Gastrocnemius medialis (tissue), 4 donors: ENCODE results near the gene PROSER3. TPM values are rescaled to one million over a fixed set of nuclear protein-coding genes. Genes with fewer than 3 reads are reported as not detected.
A peak's percentile ranks its signal among the peaks of the same experiment; 100 is the strongest.

Experiments used
- ATAC-seq, 2 donors: fragments of 150-250 bp; one replicate each; pipeline ENCODE4 v1.9.1; 2016
- DNase-seq, 2 donors: peaks; one replicate each; pipeline ENCODE4 v3.0.0-alpha.2; 2019
- H3K27ac ChIP-seq, 4 donors: fragments of 200-600 bp; sonication (generic); 1 replicate in 1 of 4; 2 replicates in 3 of 4; pipeline ENCODE4 v1.5.1; 2016 to 2018; ENCODE audit warnings: mild to moderate bottlenecking in 2 of 4, moderate library complexity in 1 of 4
- H3K27me3 ChIP-seq, 3 donors: fragments of 200-600 bp; sonication (generic) in 2 of 3; 1 replicate in 1 of 3; 2 replicates in 2 of 3; pipeline versions ENCODE4 v1.5.1 to v1.6.0; 2016 to 2019; ENCODE audit warnings: mild to moderate bottlenecking in 1 of 3, moderate library complexity in 1 of 3
- H3K36me3 ChIP-seq, 2 donors: fragments of 200-600 bp; sonication (generic) in 1 of 2; one replicate each; pipeline ENCODE4 v1.5.1; 2017 to 2018
- H3K4me1 ChIP-seq, 2 donors: fragments of 200-600 bp; sonication (generic) in 1 of 2; one replicate each; pipeline ENCODE4 v1.5.1; 2016 to 2017; ENCODE audit warnings: mild to moderate bottlenecking in 2 of 2
- H3K4me3 ChIP-seq, 4 donors: fragments of 200-600 bp; sonication (generic) in 3 of 4; 1 replicate in 1 of 4; 2 replicates in 3 of 4; pipeline ENCODE4 v1.5.1; 2016 to 2019; ENCODE audit warnings: mild to moderate bottlenecking in 2 of 4
- H3K9me3 ChIP-seq, 3 donors: fragments of 200-600 bp; sonication (generic) in 2 of 3; 1 replicate in 1 of 3; 2 replicates in 2 of 3; pipeline ENCODE4 v1.5.1; 2016 to 2019
- CTCF ChIP-seq, 5 experiments: fragments of 450-650 bp in 3 of 5; fragments of 200-600 bp in 2 of 5; sonication (generic) in 2 of 5; IDR thresholded peaks in 4 of 5; conservative IDR thresholded peaks in 1 of 5; 1 replicate in 4 of 5; 2 replicates in 1 of 5; pipeline ENCODE4 v1.5.1; 2016 to 2019; ENCODE audit warnings: antibody characterized with exemption in 5 of 5, mild to moderate bottlenecking in 3 of 5, moderate library complexity in 3 of 5
- POLR2A ChIP-seq, 2 donors: fragments of 450-650 bp; IDR thresholded peaks; one replicate each; pipeline ENCODE4 v1.6.1; 2017; ENCODE audit warnings: antibody characterized with exemption in 2 of 2, mild to moderate bottlenecking in 2 of 2, moderate library complexity in 2 of 2
- in situ Hi-C, 4 donors: fragments of 200-750 bp; cut with MboI; loops; one replicate each; pipeline versions ENCODE4 v1.15.0 to v1.8.0; 2017; ENCODE audit warnings: low sequenced_read_pairs in 4 of 4
- intact Hi-C: fragments of 100-400 bp; cut with DNase I; formaldehyde crosslinking; loops from one replicate; pipeline ENCODE4 v1.15.1; 2023; ENCODE audit warnings: low total_unique reads
- total RNA-seq, 4 donors: library from RNA; depleted of rRNA; stranded (reverse); fragments of >200 nt; gene quantifications; one replicate each; pipeline versions ENCODE4 v1.1.0 to v1.2.3, GENCODE V29; 2016

The PROSER3 gene
- 1 to 10 TPM in 3 of 4 donors, under 1 TPM in 1; 0.63 to 4.3 (median 3.0) TPM for total RNA-seq

DNA sequence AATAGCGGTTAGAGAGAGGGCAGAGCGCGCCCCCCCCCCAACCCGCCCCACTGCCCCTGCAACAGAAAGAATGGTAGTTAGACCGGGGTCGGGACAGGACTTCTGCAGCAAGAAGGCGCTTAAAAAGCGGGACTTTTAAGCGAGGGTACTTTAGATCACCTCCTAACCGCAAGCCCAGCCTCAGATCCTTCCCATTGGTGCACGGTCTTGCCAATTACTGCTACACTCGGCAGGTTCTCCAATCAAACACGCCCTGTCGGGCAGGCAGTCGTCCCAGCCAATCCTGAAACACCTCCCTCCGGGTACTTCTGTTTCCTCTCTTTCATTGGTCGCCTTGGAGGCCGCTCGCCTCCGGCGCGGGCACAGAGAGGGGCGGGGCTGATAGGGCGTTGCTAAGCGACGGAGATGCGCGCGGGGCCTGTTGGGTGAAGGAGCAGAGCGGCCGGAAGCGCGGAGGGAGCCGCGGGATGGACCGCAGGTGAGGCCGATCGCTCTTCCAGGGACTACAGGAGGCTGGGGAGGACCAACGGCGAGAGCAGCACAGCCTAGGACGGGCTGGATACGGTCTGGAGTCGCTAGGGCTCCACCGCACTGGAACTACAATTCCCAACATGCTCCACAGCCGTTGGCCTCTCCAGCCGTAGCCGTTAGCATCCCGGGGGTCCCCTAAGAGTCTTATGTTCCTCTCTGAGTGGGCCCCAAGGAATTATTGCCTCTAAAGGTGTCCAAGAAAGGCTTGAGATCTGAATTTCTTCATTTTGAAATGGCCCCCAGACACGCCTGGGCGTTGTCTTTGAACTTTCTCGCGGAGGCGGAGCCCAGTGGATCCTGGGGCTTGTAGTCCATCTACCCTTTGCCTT, at the start of gene PROSER3:
Gene PROSER3, plus strand, starts transcription at position 428 of the 860 bp plus-strand sequence. Its CDS starts 40 bp downstream, at position 468.
- no peaks in the 10 kb centered on the region for H3K9me3 ChIP-seq
- DNase-seq (peak; percentile 99 to 100), ATAC-seq (peak; percentile 85 to 91)
- H3K27ac ChIP-seq = peak within 1 kb of the TSS; percentile 89 to 97 (median 95)
- no peaks in the 10 kb centered on the region for H3K27me3 ChIP-seq
- in situ Hi-C loops = loop anchor here in 1 of 4 donors (25.0 kb wide), 1 partner anchor 379 kb away; the partner anchor contains the start of gene CAPNS1
- TF ChIP-seq POLR2A (IDR thresholded peaks at IDR 0.05) (peak; percentile 56 to 82), CTCF (IDR thresholded peaks at IDR 0.05 in 4 of 5, conservative IDR thresholded peaks at IDR 0.05 in 1 of 5) (no peak)
- intact Hi-C loops = loop anchor here (1.0 to 10.0 kb wide), 6 partner anchors 17 to 716 kb away; partner anchors contain the start of genes ARHGAP33, COX6B1, COX7A1 and HPN
- peak within 1 kb of the TSS; percentile 72 to 84 (median 76) for H3K4me3 ChIP-seq
- H3K36me3 ChIP-seq = peaks cover 0 to 2% of the 10 kb centered on the region in 2 donors
- H3K4me1 ChIP-seq = peaks cover 28 to 43% of the 10 kb centered on the region in 2 donors

DNA sequence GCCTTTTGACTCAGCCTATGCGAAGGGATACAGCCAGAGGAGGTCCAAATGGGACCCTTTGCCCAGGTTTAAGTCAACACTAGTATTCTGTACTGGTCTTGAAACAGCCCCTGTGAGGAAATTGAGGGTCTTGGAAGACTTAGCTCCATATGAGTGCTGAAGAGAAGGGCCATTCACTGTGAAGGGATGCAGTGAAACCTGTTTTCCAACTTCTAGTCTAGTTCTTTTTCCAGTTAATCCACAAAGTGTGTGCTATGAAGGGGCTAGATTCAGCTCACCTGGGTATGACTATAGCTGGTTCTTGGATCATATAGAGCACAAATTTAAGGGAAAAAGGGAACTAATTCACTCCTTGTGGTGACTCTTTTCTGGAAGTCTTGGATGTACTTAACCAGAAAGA, 49.6 kb upstream of the PROSER3 start:
- no peak for DNase-seq
- no peak for ATAC-seq
- no peak overlapping the region for H3K27ac ChIP-seq
- H3K36me3 ChIP-seq = no peaks in the 10 kb centered on the region
- no peak for TF ChIP-seq CTCF (IDR thresholded peaks at IDR 0.05 in 4 of 5, conservative IDR thresholded peaks at IDR 0.05 in 1 of 5)
- TF ChIP-seq POLR2A (IDR thresholded peaks at IDR 0.05) = no peak
- no peaks in the 10 kb centered on the region for H3K4me1 ChIP-seq
- H3K27me3 ChIP-seq = no peaks in the 10 kb centered on the region
- intact Hi-C loops = no loop called here
- H3K4me3 ChIP-seq = no peak overlapping the region
- in situ Hi-C loops = loop anchor here in 1 of 4 donors (25.0 kb wide), 1 partner anchor 171 kb away; the partner anchor contains the start of genes GAPDHS, SBSN and TMEM147
- H3K9me3 ChIP-seq = no peaks in the 10 kb centered on the region

GRCh38 chr19:35710784-35711723, 46.9 kb upstream of the PROSER3 start:
- no peak overlapping the region for H3K27ac ChIP-seq
- ATAC-seq (no peak), DNase-seq (no peak)
- no peak for TF ChIP-seq CTCF (IDR thresholded peaks at IDR 0.05 in 4 of 5, conservative IDR thresholded peaks at IDR 0.05 in 1 of 5)
- no peak for TF ChIP-seq POLR2A (IDR thresholded peaks at IDR 0.05)
- H3K36me3 ChIP-seq = no peaks in the 10 kb centered on the region
- H3K9me3 ChIP-seq = no peaks in the 10 kb centered on the region
- intact Hi-C loops (loop anchor here (5.0 kb wide), 1 partner anchor 66 kb away; the partner anchor contains the start of gene ARHGAP33), in situ Hi-C loops (loop anchor here in 3 of 4 donors (10.0 to 25.0 kb wide), 3 partner anchors 166 to 224 kb away; partner anchors contain the start of genes TMEM147 (in 2 of the 3), GAPDHS (in 1 of the 3), LRFN3 (in 1 of the 3) and SBSN (in 1 of the 3))
- H3K27me3 ChIP-seq = no peaks in the 10 kb centered on the region
- no peak overlapping the region for H3K4me3 ChIP-seq
- H3K4me1 ChIP-seq = peaks cover 6 to 9% of the 10 kb centered on the region in 2 donors
